HUES6 (cell line): Measurements from ENCODE around the gene STK39.

Source experiments
- H3K27ac ChIP-seq: 2 replicates; pipeline ENCODE4 v1.7.0; 2013; ENCODE audit warnings: low read depth, mild to moderate bottlenecking, low read length, inconsistent platforms
- H3K27me3 ChIP-seq: 2 replicates; pipeline ENCODE4 v1.6.1; 2013; ENCODE audit warnings: low read length; ENCODE audit not compliant: control insufficient read depth, insufficient read depth
- H3K36me3 ChIP-seq: 2 replicates; pipeline ENCODE4 v1.6.1; 2013; ENCODE audit warnings: low read length; ENCODE audit not compliant: control insufficient read depth, insufficient read depth
- H3K4me1 ChIP-seq: 2 replicates; pipeline ENCODE4 v1.6.1; 2013; ENCODE audit warnings: low read length; ENCODE audit not compliant: control insufficient read depth, insufficient read depth
- H3K4me3 ChIP-seq: 2 replicates; pipeline ENCODE4 v1.5.1; 2013; ENCODE audit warnings: low read depth, low read length
- H3K9ac ChIP-seq: one replicate; pipeline ENCODE4 v1.6.1; 2013; ENCODE audit warnings: mild to moderate bottlenecking, low read length
- H3K9me3 ChIP-seq: 2 replicates; pipeline ENCODE4 v1.6.1; 2013; ENCODE audit warnings: low read depth, low read length; ENCODE audit not compliant: control insufficient read depth, insufficient read depth

STK39 gene

GRCh38 chr2:168079236-168079635 lies 168.2 kb downstream of the STK39 start:
- Histone ChIP-seq H3K27me3 (no peaks in the 10 kb centered on the region), H3K9ac (no peak overlapping the region), H3K9me3 (no peaks in the 10 kb centered on the region)

GRCh38 chr2:168076731-168077130 lies 170.7 kb downstream of the STK39 start:
- Histone ChIP-seq H3K36me3 (no peaks in the 10 kb centered on the region), H3K27me3 (no peaks in the 10 kb centered on the region), H3K27ac (no peak overlapping the region), H3K9ac (no peak overlapping the region), H3K9me3 (no peaks in the 10 kb centered on the region), H3K4me1 (no peaks in the 10 kb centered on the region), H3K4me3 (no peak overlapping the region)

More at GRCh38 chr2:168079236-168079635, 168.2 kb downstream of the STK39 start:
- Histone ChIP-seq H3K4me3 (no peak overlapping the region), H3K36me3 (no peaks in the 10 kb centered on the region), H3K27ac (no peak overlapping the region), H3K4me1 (no peaks in the 10 kb centered on the region)

GRCh38 chr2:168075446-168075845 lies 171.9 kb downstream of the STK39 start:
- H3K9ac ChIP-seq = no peak overlapping the region
- no peaks in the 10 kb centered on the region for H3K27me3 ChIP-seq
- H3K27ac ChIP-seq = no peak overlapping the region
- H3K9me3 ChIP-seq = no peaks in the 10 kb centered on the region
- H3K36me3 ChIP-seq = peaks cover 3% of the 10 kb centered on the region; the same call in 1 of the 2 replicates
- no peaks in the 10 kb centered on the region for H3K4me1 ChIP-seq
- H3K4me3 ChIP-seq = no peak overlapping the region

- Histone ChIP-seq H3K27ac (no peak overlapping the region), H3K4me1 (no peaks in the 10 kb centered on the region), H3K27me3 (no peaks in the 10 kb centered on the region), H3K36me3 (peaks cover 3% of the 10 kb centered on the region; the same call in 1 of the 2 replicates), H3K9ac (no peak overlapping the region), H3K9me3 (no peaks in the 10 kb centered on the region), H3K4me3 (no peak overlapping the region)
Measured at GRCh38 chr2:168072626-168073303, 174.6 kb downstream of the STK39 start.

- H3K9me3 ChIP-seq = no peaks in the 10 kb centered on the region
- H3K4me1 ChIP-seq = peaks cover 12% of the 10 kb centered on the region; the same call in 1 of the 2 replicates
- H3K4me3 ChIP-seq = no peak overlapping the region
- H3K9ac ChIP-seq = no peak overlapping the region
- H3K36me3 ChIP-seq = no peaks in the 10 kb centered on the region
- H3K27ac ChIP-seq = no peak overlapping the region
- no peaks in the 10 kb centered on the region for H3K27me3 ChIP-seq
Measured at GRCh38 chr2:168064011-168064998, 183.1 kb downstream of the STK39 start.

GRCh38 chr2:168062936-168063335 lies 184.5 kb downstream of the STK39 start:
- H3K36me3 ChIP-seq = no peaks in the 10 kb centered on the region

GRCh38 chr2:168062054-168062453 lies 185.3 kb downstream of the STK39 start:
- Histone ChIP-seq H3K4me1 (peaks cover 12% of the 10 kb centered on the region; the same call in 1 of the 2 replicates), H3K27me3 (no peaks in the 10 kb centered on the region), H3K4me3 (no peak overlapping the region), H3K9ac (no peak overlapping the region), H3K27ac (no peak overlapping the region), H3K36me3 (no peaks in the 10 kb centered on the region), H3K9me3 (no peaks in the 10 kb centered on the region)

More at GRCh38 chr2:168062936-168063335, 184.5 kb downstream of the STK39 start:
- no peaks in the 10 kb centered on the region for H3K9me3 ChIP-seq
- H3K4me1 ChIP-seq = peaks cover 12% of the 10 kb centered on the region; the same call in 1 of the 2 replicates
- no peak overlapping the region for H3K9ac ChIP-seq
- no peak overlapping the region for H3K27ac ChIP-seq
- H3K4me3 ChIP-seq = no peak overlapping the region
- no peaks in the 10 kb centered on the region for H3K27me3 ChIP-seq

GRCh38 chr2:168060986-168061750 lies 186.2 kb downstream of the STK39 start:
- peaks cover 17% of the 10 kb centered on the region for H3K4me1 ChIP-seq
- no peaks in the 10 kb centered on the region for H3K36me3 ChIP-seq
- H3K9ac ChIP-seq = no peak overlapping the region
- H3K4me3 ChIP-seq = no peak overlapping the region
- no peaks in the 10 kb centered on the region for H3K9me3 ChIP-seq
- H3K27ac ChIP-seq = no peak overlapping the region
- H3K27me3 ChIP-seq = no peaks in the 10 kb centered on the region

- peaks cover 19% of the 10 kb centered on the region for H3K4me1 ChIP-seq
- no peaks in the 10 kb centered on the region for H3K9me3 ChIP-seq
- no peak overlapping the region for H3K9ac ChIP-seq
- no peak overlapping the region for H3K27ac ChIP-seq
- H3K27me3 ChIP-seq = no peaks in the 10 kb centered on the region
- no peaks in the 10 kb centered on the region for H3K36me3 ChIP-seq
- H3K4me3 ChIP-seq = no peak overlapping the region
Measured at GRCh38 chr2:168059758-168060157, 187.6 kb downstream of the STK39 start.

- Histone ChIP-seq H3K27me3 (no peaks in the 10 kb centered on the region), H3K27ac (no peak overlapping the region), H3K4me3 (no peak overlapping the region), H3K36me3 (no peaks in the 10 kb centered on the region), H3K4me1 (peaks cover 8% of the 10 kb centered on the region), H3K9ac (no peak overlapping the region), H3K9me3 (no peaks in the 10 kb centered on the region)
Measured at GRCh38 chr2:168058675-168059074, 188.7 kb downstream of the STK39 start.
